Stimulated activated CD4-positive, alpha-beta T cell treated with anti-CD3 and anti-CD28 coated beads, Interleukin-1b, Interleukin-23, amount 100 ng/mL, for 24 hours (primary cell): ENCODE data around the gene VDAC1.
"Not testable (repeated sequence)": the region's sequence is repeated elsewhere in the genome, so short reads cannot be mapped to it uniquely, and the experiment has no call there.

Experiments
- DNase-seq, 4 experiments: peaks; one replicate each; pipeline ENCODE4 v3.0.0-alpha.2; 2020; ENCODE audit warnings: low read depth in 4 of 4, low spot score in 1 of 4

The VDAC1 gene

GRCh38 chr5:133995883-133996563 is 8.8 kb downstream of the VDAC1 start:
- no peak for DNase-seq

- no peak for DNase-seq
Observed at GRCh38 chr5:133995341-133995740, 9.4 kb downstream of the VDAC1 start.

GRCh38 chr5:133994990-133995333 is 9.8 kb downstream of the VDAC1 start:
- no peak for DNase-seq

- no peak for DNase-seq
Observed at GRCh38 chr5:133994297-133994989, 10.3 kb downstream of the VDAC1 start.

DNA sequence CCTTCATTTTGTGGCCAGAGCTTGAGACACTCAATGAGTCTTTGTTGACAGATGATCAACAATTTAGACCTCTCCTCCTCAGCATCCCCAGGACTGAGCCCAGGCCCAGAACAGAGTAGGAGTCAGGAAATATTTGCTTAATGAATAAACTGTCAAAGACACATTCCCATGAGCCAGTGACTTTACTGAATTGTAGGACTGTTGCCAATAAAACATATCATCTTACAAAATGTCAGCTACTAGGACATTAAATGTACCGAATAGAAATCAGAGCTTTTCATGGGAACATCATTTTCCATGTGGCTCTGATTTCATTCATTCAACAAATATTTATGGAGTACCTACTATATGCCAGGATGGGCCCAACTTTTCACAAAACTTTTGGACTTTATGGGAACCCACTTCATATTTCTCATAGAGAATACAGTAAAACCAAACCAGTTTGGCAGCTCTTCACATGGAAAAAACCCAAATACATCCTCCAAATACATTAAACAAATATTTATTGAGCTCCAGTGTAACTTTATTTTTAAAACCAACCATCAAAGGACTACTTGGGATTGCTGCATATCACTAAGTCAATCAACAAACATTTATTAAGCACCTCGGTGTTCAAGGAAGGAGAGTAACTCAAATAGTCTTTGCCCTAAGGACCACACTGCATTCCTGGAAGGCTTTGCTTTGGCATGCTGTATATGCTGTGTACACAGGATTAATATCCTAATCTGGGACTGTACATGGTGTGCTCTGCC is 11.4 kb downstream of the VDAC1 start:
- no peak for DNase-seq

DNA sequence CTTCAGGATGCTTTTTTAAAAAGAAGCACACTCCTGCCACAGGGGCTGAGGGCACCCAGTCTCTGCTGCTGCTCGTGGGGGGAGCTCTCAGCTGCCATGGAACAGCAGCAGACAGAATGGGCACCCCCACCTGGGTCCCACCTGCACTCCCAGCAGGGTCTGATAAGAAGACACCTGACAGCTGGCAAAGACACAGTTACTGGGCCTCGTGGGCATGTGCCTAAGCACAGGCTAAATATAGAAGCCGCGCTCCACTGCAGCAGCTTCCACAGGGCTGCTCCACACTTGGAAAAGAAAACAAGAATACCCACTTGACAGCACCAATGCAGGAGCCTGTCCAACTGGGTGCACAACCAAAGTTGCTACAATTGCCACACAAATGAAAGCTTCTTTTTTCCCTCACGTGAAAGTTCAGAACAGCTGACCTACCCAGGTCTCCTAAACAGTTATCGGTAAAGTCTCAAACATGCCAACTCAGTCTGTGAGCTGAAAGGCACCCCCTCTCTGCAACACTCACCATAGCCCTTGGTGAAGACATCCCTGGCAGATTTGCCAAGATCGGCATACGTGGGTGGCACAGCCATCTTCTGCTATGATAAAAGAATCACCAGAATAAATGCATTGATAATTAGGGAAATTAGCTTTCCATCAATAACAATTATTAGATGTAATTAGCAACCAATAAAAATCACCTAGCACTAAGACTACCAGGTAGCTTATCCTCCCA is 12.2 kb downstream of the VDAC1 start:
- no peak for DNase-seq

- DNase-seq, result no peak
Observed at GRCh38 chr5:133991171-133991910, 13.4 kb downstream of the VDAC1 start.

GRCh38 chr5:133990396-133990795 is 14.4 kb downstream of the VDAC1 start:
- no peak for DNase-seq

DNA sequence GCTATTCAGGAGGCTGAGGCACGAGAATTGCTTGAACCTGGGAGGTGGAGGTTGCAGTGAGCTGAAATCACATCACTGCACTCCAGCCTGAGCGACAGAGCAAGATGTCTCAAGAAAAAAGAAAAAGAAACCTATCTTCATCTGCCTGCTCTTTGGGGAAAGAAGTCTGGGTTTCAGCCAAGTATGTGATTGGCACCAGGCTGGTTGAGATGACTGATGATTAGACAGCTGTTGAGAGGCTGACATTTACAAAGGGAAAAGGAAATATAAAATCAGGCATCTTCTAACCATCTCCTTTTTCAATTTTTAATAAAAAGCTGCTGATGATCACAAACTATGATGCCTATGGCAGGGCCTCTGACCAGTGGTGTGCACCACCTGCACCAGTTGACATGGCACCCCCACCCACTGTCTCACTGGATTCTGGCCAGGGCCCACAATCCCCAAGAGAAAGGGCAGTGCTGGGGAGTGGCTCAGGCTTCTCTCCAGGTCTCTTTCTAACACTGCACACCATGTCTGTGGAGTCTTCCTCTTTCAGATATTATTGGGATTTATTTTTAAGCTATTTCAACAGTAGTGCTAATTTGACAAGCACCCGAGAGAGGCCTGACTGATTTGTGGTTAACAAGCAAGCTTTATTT is 19.1 kb downstream of the VDAC1 start:
- DNase-seq, result no peak

DNA sequence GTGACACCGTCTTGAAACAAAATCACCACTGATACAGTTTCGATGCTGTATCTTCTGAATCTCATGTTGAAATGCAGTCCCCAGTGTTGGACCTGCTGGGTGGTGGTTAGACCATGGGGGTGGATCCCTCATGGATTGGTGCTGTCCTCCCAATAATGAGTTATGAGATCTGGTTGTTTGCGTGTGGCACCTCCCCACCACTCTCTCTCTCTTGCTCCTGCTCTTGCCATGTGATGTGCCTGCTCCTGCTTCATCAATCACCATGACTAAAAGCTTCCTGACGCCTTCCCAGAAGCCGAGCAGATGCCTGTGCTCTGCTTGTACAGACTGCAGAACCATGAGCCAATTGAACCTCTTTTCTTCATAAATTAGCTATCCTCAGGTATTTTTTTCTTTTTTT is 21.1 kb downstream of the VDAC1 start:
- no peak for DNase-seq

- DNase-seq, result no peak
Observed at GRCh38 chr5:133981714-133982113, 23.1 kb downstream of the VDAC1 start.

- no peak for DNase-seq
Observed at GRCh38 chr5:133980652-133981051, 24.1 kb downstream of the VDAC1 start.

DNA sequence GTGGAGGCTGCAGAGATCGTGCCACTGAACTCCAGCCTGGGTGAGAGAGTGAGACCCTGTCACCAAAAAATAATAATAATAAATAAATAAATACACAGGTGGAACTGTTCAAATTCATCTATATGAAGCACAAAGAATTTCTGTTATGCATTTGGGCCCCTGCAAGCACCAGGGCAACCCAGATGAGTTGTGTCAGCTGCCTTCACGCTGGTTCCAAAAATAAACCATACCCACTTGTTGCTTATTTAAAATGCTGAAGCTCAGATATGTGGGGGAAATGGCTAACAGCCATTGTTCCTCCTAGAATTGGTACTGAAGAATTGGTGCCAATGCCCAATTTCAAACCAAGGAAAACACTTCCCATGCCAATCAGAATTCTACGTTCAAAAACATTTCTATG is 25.8 kb downstream of the VDAC1 start:
- no peak for DNase-seq

GRCh38 chr5:133977858-133978257 is 26.9 kb downstream of the VDAC1 start:
- DNase-seq, result no peak

DNA sequence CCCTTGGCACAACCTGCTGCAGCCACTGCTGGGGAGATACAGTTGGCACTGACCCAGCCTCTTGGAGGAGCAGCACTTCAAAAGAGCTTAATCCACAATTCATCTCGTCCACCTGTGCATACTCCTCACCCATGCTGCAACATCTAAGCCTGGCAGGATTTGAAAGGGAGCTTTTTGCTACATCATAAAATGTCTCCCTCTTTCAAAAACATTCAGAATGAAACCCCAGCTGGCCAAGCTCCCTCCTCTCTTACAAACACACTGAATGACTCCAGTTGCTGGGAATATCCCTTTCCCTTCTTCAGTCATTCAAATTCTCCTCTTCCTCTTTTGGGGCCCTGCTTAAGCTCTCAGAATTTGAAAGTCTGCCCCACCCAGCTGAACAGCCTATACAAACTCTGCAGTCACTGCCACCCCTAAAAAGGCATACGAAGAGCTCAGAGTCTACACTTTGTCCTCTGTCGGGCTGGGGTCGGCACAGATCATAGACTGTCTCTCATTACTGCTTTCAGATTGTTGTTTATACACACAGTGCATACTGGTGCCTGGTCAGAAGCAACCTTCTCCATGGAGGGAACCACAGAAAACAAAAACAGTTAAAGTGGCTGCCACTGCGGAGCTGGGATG is 27.5 kb downstream of the VDAC1 start:
- DNase-seq, result no peak

GRCh38 chr5:133975546-133975945 is 29.2 kb downstream of the VDAC1 start:
- DNase-seq, result not testable (repeated sequence)

DNA sequence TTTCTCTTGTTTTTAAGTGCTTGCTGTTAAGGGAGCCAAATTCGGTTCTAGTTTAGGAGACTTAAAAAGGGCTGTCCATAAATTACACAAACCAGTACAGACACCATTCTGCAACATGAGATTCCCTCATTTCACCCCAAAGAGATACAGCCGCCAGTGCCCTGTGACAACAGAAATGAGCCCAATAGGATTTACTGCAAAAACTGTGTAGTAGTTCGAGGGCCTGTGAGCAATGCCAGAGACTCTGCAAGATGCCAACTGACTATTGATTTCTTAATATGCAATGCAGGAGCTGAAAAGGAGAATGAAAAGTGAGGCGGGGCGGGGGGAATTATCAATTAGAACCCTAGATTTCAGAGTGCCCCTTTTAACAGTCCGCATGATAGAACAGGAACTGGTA is 30.6 kb downstream of the VDAC1 start:
- DNase-seq, result no peak

DNA sequence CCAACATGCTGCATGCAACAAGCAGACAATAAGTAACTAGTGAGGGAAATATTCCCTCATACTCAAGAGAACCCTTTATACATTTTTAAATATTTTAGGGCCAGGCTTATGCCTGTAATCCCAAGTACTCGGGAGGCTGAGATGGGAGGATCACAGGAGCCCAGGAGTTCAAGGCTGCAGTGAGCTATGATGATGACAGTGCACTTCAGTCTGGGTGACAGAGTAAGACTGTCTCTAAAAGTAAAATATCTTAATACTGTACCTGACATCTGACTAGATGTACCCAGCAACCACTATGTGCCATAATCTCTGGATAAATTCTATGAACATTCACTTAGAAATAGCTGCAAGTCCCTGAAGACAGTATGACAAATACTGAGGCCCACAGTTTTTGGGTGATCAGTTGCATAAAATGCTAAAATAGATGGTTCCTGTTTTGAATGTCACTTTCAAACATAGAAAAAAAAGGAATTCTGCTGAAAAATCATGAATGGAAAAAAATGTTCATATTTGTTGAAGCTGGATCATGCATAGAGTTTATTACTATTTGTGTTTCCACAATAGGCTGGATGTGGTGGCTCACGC is 34.4 kb downstream of the VDAC1 start:
- no peak for DNase-seq

DNA sequence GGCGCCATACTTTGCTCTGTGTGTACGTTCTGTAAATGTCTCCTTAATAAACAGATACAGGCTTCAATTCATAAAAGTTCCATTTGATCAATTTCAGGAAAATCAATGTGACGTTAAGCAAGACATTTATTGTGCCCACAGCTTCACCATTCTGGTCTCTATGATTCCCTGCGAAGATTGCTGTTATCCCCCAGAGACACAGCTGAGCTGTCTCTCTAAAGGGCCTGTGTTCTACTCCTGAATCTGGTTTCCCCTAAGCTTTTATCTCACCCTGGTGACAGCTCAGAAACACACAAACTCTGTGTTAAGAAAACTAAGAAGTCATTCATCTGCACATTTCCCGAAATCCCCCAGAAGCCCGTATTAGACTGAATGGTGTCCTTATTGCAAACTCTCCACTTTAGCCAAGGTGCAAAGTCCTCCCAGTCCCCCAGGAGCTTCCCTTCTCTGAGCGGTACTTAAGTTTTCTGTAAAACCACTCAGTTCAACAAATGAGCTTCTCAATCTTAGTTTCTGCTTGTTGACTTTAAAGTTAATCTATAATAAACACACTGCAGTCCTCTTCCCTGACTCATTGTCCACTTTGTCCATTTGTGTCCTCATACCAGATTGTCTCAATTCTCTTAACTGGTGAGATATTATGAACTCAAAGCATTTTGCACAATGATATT is 35.0 kb downstream of the VDAC1 start:
- no peak for DNase-seq
